HG03196 (cell line): ENCODE results near the gene SLC2A4RG.

ENCODE experiments used
- ATAC-seq: cut with Tn5 transposase; IDR thresholded peaks from one replicate; pipeline ENCODE4 v1.9.1; 2021; ENCODE audit not compliant: unreplicated experiment

The SLC2A4RG gene

DNA sequence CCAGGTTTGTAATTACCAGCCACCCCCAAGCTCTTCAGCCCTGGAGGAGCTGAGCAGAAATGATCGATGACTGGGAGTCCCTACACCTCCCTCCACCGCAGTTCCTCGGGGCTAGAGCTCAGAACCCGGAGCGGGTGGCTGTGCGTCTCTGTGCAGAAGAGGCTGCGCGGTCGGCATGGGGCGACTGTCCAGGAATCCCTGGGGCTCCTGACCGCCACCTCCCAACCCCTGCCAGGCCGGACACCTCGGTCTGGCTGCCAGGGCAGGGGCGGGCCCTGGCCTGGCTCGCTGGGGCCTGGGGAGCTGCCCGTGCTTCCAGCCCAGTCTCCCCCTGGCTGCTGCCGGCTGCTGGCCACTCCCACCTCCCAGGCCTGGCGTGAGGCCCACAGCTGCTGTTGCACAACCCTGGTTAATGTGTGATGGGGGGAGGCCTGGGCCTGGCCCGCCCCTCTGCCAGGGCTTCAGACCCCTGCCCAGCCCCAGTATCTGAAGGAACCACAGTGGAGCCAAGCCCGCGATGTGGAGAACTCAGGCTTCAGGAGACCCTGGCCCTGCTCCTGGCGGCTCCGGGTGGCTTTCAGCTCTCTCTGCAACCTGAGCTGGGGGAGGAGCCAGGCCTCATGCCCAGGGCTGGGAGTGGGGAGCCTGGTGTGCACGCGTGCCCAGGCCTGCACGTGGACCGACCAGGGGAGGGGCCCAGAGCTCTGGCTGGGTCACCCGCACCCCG, 1.2 kb downstream of the SLC2A4RG start:
- ATAC-seq = no peak

GRCh38 chr20:63741354-63741675, 1.7 kb downstream of the SLC2A4RG start:
- ATAC-seq = no peak

DNA sequence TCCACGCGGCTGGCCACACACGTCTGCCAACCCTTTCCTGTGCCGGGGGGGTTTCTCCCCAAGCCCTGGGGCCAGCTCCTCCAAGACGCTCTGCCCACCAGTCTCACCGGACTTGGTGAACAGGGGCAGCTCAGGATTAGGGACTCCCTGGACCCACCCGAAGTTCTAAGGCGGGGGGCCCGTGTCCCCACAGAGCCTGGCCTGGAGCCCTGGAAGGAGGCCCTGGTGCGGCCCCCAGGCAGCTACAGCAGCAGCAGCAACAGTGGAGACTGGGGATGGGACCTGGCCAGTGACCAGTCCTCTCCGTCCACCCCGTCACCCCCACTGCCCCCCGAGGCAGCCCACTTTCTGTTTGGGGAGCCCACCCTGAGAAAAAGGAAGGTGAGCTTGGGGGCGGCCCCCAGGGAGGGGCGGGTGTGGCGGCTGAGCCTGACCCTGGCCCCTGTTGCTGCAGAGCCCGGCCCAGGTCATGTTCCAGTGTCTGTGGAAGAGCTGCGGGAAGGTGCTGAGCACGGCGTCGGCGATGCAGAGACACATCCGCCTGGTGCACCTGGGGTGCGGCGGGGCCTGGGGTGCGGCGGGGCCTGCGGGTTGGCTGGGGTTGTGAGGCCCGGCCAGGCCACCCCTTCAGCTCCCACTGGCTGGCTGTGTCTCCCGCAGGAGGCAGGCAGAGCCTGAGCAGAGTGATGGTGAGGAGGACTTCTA, 2.3 kb downstream of the SLC2A4RG start:
- no peak for ATAC-seq

DNA sequence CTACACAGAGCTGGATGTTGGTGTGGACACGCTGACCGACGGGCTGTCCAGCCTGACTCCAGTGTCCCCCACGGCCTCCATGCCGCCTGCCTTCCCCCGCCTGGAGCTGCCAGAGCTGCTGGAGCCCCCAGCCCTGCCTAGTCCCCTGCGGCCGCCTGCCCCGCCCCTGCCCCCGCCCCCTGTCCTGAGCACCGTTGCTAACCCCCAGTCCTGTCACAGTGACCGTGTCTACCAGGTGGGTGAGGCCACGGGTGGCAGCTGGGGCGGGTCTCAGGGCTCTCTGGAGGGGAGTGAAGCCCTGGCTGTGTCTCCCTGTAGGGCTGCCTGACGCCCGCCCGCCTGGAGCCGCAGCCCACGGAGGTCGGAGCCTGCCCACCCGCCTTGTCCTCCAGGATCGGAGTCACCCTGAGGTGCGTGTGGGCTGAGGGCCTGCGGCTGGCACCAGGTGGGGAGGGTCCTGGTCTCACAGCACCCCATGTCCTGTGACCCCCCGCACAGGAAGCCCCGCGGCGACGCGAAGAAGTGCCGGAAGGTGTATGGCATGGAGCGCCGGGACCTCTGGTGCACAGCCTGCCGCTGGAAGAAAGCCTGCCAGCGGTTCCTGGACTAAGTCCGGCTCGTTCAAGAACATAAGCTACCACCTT, 2.9 kb downstream of the SLC2A4RG start:
- ATAC-seq = no peak

DNA sequence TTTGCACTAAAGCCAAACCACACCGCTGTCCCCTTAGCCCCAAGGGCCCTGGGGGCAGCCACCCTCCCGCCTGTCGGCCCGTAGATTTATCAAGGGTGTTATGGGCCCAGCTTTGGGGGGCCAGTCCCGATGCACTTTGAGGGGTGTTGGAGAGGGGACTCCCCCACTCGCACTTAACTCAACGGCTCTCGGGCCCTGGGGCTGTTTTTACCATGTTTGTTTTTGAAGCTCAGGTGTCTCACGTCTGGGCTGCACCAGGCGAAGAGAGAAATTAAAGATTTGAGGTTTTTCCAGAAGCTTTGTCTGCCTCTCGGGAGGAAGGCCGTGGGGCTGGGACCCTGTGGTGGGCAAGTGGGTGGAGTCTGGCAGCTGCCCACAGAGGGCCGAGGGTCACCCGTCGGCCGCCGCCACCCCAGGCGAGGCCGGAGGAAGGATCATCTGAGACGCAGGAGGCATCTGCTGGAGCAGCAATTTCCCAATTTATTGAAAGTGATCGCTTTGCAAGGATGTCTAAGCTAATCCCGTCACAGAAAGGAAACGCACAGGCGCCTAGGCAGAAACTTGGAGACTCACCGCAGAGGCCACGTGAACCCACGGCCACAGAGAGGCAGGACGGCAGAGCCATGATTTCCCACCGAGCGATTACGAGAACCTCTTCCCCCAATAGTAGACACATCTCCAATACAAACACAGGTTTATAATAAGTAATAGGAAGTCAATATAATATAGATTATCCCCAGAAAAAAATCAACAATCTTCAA, 3.8 kb downstream of the SLC2A4RG start:
- no peak for ATAC-seq

DNA sequence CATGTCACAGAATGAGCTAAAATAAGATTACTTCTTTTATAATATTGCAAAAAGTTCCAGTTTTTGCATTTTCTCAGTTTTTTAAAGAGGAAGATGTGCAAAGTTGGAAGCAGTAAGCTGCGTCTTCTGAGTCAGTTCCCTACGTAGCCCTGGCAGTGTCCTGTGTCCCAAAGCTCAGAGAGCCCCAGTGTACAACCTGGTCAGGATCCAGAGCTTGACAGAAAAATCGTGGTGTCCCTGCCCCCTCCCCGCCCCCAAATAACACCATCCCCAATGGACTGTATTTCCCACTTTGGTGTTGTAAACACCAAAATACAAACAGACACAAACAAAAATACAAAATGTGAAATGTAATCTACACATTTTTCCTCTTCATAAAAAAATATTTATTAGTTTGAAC, 4.6 kb downstream of the SLC2A4RG start:
- ATAC-seq = no peak

- no peak for ATAC-seq
Measured at GRCh38 chr20:63744574-63745423, 5.2 kb downstream of the SLC2A4RG start.

- no peak for ATAC-seq
Measured at GRCh38 chr20:63745424-63745805, 5.8 kb downstream of the SLC2A4RG start.

- no peak for ATAC-seq
Measured at GRCh38 chr20:63745961-63746731, 6.6 kb downstream of the SLC2A4RG start.

DNA sequence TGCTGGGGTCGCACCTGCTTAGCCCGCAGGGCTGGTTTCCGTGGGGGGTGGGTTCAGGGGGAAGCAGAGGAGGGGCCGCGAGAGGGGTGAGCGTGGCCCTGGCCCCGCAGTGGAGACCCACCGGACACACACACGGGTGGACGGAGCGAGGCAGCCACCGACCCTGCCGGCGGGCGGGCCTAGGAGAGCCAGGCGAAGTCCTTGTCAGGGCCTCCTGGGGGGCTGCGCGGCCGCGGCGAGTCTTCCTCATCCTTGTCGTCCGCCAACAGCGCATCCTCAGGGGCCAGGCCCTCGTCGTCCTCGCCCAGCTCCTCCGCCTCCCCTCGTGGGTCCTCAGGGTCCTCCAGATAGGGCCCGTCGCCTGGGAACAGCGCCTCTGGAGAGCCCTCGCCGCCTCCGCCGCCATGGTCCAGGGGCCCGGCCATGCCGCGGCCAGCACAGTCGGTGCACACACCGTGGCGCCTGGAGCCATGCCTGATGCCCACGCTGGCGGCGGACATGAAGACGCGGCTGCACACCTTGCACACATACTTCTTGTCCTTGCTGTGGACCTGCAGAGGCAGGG, 7.3 kb downstream of the SLC2A4RG start:
- no peak for ATAC-seq

DNA sequence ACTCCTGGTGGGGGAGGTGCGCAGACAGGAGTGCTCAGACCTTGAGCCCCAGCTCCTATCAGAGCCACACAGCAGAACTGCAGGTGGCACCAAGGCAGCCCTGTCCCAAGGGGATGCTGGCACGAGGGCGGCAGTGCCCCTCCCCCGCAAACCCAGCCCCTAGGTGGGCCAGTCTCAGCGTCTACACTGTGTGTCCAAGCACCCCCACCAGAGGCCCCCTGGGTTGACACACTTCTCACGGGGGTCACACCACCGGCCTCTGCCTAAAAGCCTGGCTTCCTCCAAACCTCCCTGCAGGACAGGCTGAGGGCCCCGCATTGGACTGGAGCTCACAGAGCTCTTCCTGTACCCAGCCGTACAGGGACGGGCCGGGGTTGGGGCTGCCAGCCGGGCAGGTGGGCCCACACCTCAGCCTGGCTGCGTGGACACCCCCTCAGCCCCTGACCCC, 8.1 kb downstream of the SLC2A4RG start:
- ATAC-seq = no peak

DNA sequence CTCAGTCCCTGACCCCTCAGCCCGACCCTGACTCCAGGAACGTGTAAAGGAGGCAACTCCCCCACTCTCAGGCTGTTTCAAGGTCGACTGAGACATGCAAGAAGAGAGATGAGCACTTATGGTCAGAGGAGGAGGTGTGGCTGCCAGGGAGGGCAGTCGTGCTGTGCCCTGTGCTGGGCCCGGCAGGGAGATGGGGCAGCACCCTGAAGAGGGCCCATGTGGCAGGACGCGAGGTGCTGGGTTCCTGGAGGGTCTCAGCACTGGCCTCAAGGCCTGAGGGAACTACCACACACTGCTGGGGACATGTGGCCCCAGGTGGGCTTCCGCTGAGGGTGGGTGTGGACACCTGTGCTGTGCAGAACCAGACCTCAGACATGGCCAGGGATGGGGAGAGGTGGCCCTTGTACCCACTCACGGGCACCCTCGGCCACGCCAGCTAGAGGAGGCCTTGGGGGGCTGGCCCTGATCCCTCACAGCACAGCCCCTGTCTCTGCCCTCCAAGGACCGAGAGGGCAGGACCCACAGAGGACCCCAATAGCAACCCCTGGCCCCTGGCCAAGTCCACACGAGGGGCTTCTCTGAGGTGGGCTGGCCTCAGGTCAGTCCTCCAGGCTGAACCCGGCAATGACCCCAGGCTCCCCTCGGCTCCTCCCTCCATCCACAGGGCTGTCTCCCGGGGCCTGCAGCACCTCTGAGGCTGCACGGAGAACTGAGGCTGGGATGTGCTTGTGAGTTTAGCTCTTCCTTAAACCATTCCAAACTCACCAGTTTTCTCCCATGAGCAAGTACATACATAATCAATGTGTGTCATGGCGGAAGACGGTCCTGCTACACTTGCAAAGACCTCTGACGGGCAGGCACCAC, 8.7 kb downstream of the SLC2A4RG start:
- no peak for ATAC-seq

DNA sequence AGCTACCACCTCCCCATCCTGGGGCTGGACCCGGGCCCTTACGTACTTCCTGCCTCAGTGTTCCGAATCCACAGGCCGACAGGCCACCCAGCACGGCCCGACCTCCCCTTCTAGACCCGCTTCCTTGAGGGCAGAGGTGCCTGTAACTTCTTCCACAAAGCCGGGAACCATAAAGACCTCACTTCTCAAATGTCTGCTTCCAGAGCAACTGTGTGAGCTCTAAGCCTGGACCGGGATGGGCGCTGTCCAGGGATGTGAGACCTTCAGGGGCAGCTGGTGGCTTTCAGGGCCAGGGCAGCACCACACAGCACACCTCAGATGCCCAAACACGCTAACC, 9.3 kb downstream of the SLC2A4RG start:
- no peak for ATAC-seq

DNA sequence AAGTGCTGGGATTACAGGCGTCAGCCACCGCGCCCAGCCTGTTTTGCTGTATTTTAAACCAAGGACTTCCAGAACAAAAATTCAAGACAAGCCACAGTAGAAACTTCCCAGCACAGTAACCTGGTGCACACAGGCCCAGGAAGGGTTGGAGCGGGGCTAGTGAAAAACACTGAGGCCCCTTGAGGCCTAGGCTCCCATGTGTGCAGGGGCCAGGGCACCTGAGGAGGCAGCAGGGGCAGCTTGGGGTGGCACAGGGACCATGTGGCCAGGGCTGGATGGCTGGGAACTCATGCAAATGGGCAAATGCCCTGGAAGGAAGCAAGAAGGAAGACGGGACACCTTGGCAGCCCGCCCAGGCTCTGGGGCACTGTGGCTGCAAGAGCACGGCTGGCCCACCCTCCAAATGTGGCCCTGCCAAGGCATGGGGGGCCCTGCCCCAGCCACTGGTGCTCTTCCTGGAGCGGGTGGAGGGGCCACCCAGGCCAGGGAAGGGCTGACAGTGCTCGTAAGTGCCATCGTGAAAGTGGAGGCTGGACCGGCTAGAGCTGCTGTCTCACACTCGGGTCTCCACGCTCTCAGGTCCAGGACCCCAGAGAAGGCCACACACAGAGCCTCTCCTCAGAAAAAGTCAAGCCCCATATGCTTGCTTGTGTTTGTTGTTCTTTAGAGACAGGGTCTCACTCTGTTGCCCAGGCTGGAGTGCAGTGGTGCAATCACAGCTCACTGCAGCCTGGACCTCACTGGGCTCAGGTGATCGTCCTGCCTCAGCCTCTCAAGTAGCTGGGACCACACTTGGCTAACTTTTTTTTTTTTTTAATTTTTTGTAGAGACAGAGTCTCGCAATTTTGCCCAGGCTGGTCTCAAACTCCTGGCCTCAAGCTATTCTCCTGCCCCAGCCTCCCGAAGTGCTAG, 10.3 kb downstream of the SLC2A4RG start:
- no peak for ATAC-seq

DNA sequence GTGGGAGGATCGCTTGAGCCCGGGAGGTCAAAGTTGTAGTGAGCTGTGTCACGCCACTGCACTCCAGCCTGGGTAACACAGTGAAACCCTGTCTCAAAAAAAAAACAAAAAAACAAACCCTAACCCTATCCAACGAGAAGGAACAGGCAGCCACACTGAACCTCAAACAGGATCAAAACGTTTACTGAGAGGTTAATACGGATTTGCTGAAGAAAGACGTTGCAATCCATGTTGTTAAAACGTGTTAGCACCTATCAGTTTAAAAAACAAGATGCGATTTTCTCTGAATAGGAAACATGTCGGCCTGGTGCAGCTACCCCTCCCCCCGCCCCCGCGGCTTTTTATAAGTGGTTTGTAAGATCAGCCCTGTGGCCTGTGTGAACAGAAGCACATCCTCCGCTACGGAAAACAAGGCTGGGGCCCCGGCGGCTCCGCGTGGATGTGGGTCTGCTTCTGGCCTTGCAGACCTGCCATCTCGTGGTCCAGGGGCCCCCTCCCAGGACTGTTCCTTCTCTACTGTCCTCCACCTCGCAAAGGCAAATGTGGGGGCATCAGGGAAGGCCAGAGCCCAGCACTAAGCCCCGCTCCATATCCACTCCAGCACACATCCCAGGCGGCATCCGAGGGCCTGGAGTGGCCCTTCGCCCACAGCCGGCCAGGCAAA, 11.4 kb downstream of the SLC2A4RG start:
- no peak for ATAC-seq

DNA sequence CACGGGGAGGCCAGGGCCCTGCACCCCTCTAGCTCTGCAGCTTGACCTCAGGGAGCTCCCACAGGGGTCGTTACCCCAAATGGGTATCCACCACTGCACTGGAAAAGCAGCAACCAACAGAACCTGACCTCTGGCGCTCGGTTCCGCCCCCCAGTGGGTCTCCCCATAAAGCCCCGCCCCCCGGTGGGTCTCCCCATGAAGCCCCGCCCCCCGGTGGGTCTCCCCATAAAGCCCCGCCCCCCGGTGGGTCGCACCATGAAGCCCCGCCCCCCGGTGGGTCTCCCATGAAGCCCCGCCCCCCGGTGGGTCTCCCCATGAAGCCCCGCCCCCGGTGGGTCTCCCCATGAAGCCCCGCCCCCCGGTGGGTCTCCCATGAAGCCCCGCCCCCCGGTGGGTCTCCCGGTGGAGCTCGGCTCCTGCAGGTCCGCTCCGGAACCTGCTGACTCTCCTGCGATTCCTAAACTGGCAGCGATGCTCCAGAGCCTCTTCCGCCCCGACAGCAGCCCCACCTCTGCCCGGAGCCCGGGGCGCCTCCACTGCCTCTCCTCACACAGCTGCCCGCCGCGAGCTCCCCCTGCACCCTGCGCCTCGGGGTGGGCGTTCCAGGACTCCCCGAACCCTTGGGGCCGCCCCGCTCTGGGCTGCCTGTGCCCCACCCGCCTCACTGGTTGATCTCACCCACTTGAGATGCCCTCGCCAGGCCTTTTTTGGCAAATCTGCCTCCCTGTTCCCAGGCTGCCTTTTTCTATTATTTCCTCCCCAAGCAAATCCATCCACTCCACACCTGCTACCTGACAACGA, 12.1 kb downstream of the SLC2A4RG start:
- no peak for ATAC-seq
